ENCODE measurements around the gene NAXE. TPM values are rescaled to one million over a fixed set of nuclear protein-coding genes. Genes with fewer than 3 reads are reported as not detected.
"Not testable (repeated sequence)": the region's sequence is repeated elsewhere in the genome, so short reads cannot be mapped to it uniquely, and the experiment has no call there.

NAXE gene
- total RNA-seq, 2 experiments from 2014 or later: 62.7 to 66.6 TPM

GRCh38 chr1:156574039-156574633 is 17.4 kb upstream of the NAXE start:
- ATAC-seq (no peak), DNase-seq (no peak)
- Mint-ChIP-seq H3K9me3 (ENCODE audit: low read depth) (no peaks in the 10 kb centered on the region), H3K4me3 (no peak overlapping the region), H3K36me3 (peaks cover 8% of the 10 kb centered on the region), H3K27me3 (peaks cover 28% of the 10 kb centered on the region), H3K27ac (no peak overlapping the region), H3K4me1 (peaks cover 26% of the 10 kb centered on the region)
- CTCF ChIA-PET: interaction anchor here (0.6 to 4.0 kb wide), 4 partner anchors 9 to 871 kb away, joined by 3 to 18 read pairs (median 4); no protein-coding TSS in a partner anchor

- DNase-seq: no peak
- no peaks in the 10 kb centered on the region for H3K9me3 Mint-ChIP-seq (ENCODE audit: low read depth)
- no peak overlapping the region for H3K27ac Mint-ChIP-seq
- no peak overlapping the region for H3K4me3 Mint-ChIP-seq
- CTCF ChIA-PET: interaction anchor here (0.9 to 2.0 kb wide), 2 partner anchors 23 to 50 kb away, joined by 3 to 7 read pairs; no protein-coding TSS in a partner anchor
- H3K4me1 Mint-ChIP-seq: peaks cover 20% of the 10 kb centered on the region
- H3K36me3 Mint-ChIP-seq: no peaks in the 10 kb centered on the region
- peaks cover 22% of the 10 kb centered on the region for H3K27me3 Mint-ChIP-seq
- ATAC-seq: no peak
These were observed 14.0 kb upstream of the NAXE start for GRCh38 chr1:156577550-156577949.

- no peaks in the 10 kb centered on the region for H3K36me3 Mint-ChIP-seq
These were observed 13.5 kb upstream of the NAXE start for GRCh38 chr1:156578055-156578454.

GRCh38 chr1:156579472-156579871 is 12.1 kb upstream of the NAXE start, which contains the start of gene TTC24:
TTC24 (plus strand) TSS chr1:156579723; CDS start chr1:156581365, 1,642 bp downstream.
- no peak for DNase-seq
- no peak within 1 kb of the TSS for H3K4me3 Mint-ChIP-seq
- peaks cover 25% of the 10 kb centered on the region for H3K4me1 Mint-ChIP-seq
- no peak for ATAC-seq
- H3K36me3 Mint-ChIP-seq: no peaks in the 10 kb centered on the region
- CTCF ChIA-PET: interaction anchor here (0.8 to 2.0 kb wide), 4 partner anchors 21 to 99 kb away, joined by 3 to 7 read pairs (median 5); no protein-coding TSS in a partner anchor
- no peak within 1 kb of the TSS for H3K27ac Mint-ChIP-seq
- no peaks in the 10 kb centered on the region for H3K9me3 Mint-ChIP-seq (ENCODE audit: low read depth)
- peaks cover 7% of the 10 kb centered on the region for H3K27me3 Mint-ChIP-seq

More at GRCh38 chr1:156578055-156578454, 13.5 kb upstream of the NAXE start:
- Mint-ChIP-seq H3K27ac (no peak overlapping the region), H3K4me1 (peaks cover 17% of the 10 kb centered on the region), H3K9me3 (ENCODE audit: low read depth) (no peaks in the 10 kb centered on the region), H3K4me3 (no peak overlapping the region), H3K27me3 (peaks cover 18% of the 10 kb centered on the region)
- ATAC-seq: no peak
- no peak for DNase-seq
- CTCF ChIA-PET: interaction anchor here (2.0 kb wide), 1 partner anchor 22 kb away, joined by 7 read pairs; no protein-coding TSS in a partner anchor

- Mint-ChIP-seq H3K4me3 (peak overlapping the region; percentile 82), H3K27ac (peak overlapping the region; percentile 94), H3K9me3 (ENCODE audit: low read depth) (no peaks in the 10 kb centered on the region), H3K4me1 (peaks cover 22% of the 10 kb centered on the region), H3K27me3 (no peaks in the 10 kb centered on the region), H3K36me3 (no peaks in the 10 kb centered on the region)
- DNase-seq (peak; percentile 71), ATAC-seq (peak; percentile 71)
- CTCF ChIA-PET: interaction anchor here (1.0 to 3.5 kb wide), 26 partner anchors 8 to 196 kb away, joined by 3 to 38 read pairs (median 6); partner anchors contain the start of genes GPATCH4, IQGAP3, MEF2D and NAXE
These were observed 9.8 kb upstream of the NAXE start for GRCh38 chr1:156581661-156582387.

- peaks cover 22% of the 10 kb centered on the region for H3K4me1 Mint-ChIP-seq
These were observed 9.1 kb upstream of the NAXE start for GRCh38 chr1:156582388-156583017.

GRCh38 chr1:156583821-156584622 is 7.6 kb upstream of the NAXE start:
- DNase-seq (peak; percentile 86), ATAC-seq (peak; percentile 35)
- no peaks in the 10 kb centered on the region for H3K36me3 Mint-ChIP-seq
- peak overlapping the region; percentile 82 for H3K4me3 Mint-ChIP-seq
- no peak overlapping the region for H3K27ac Mint-ChIP-seq
- CTCF ChIA-PET: interaction anchor here (1.0 to 3.6 kb wide), 7 partner anchors 9 to 103 kb away, joined by 3 to 30 read pairs (median 9); partner anchors contain the start of gene GPATCH4
- no peaks in the 10 kb centered on the region for H3K27me3 Mint-ChIP-seq
- peaks cover 22% of the 10 kb centered on the region for H3K4me1 Mint-ChIP-seq
- no peaks in the 10 kb centered on the region for H3K9me3 Mint-ChIP-seq (ENCODE audit: low read depth)

More at GRCh38 chr1:156582388-156583017, 9.1 kb upstream of the NAXE start:
- Mint-ChIP-seq H3K27me3 (no peaks in the 10 kb centered on the region), H3K36me3 (no peaks in the 10 kb centered on the region), H3K27ac (peak overlapping the region; percentile 94), H3K4me3 (peak overlapping the region; percentile 82), H3K9me3 (ENCODE audit: low read depth) (no peaks in the 10 kb centered on the region)
- DNase-seq (peak; percentile 66), ATAC-seq (peak; percentile 66)
- CTCF ChIA-PET: interaction anchor here (1.0 to 3.5 kb wide), 23 partner anchors 9 to 197 kb away, joined by 3 to 38 read pairs (median 6); partner anchors contain the start of genes GPATCH4, IQGAP3, MEF2D and NAXE

- Mint-ChIP-seq H3K27ac (no peak overlapping the region), H3K27me3 (no peaks in the 10 kb centered on the region), H3K36me3 (no peaks in the 10 kb centered on the region), H3K4me3 (no peak overlapping the region), H3K9me3 (ENCODE audit: low read depth) (no peaks in the 10 kb centered on the region), H3K4me1 (peaks cover 22% of the 10 kb centered on the region)
- no peak for ATAC-seq
- DNase-seq: no peak
- CTCF ChIA-PET: interaction anchor here (0.9 to 3.6 kb wide), 7 partner anchors 9 to 104 kb away, joined by 3 to 23 read pairs (median 3); partner anchors contain the start of gene GPATCH4
These were observed 6.8 kb upstream of the NAXE start for GRCh38 chr1:156584813-156585212.

- Mint-ChIP-seq H3K36me3 (no peaks in the 10 kb centered on the region), H3K27me3 (no peaks in the 10 kb centered on the region), H3K4me3 (no peak overlapping the region), H3K9me3 (ENCODE audit: low read depth) (no peaks in the 10 kb centered on the region), H3K27ac (no peak overlapping the region), H3K4me1 (peaks cover 27% of the 10 kb centered on the region)
- ATAC-seq (no peak), DNase-seq (no peak)
- CTCF ChIA-PET: interaction anchor here (0.9 to 3.6 kb wide), 8 partner anchors 15 to 132 kb away, joined by 3 to 23 read pairs (median 4); partner anchors contain the start of genes GPATCH4 and HAPLN2
These were observed 5.3 kb upstream of the NAXE start for GRCh38 chr1:156586323-156586722.

GRCh38 chr1:156586892-156587477 is 4.6 kb upstream of the NAXE start:
- H3K27ac Mint-ChIP-seq: no peak overlapping the region
- no peaks in the 10 kb centered on the region for H3K36me3 Mint-ChIP-seq
- H3K4me1 Mint-ChIP-seq: peaks cover 26% of the 10 kb centered on the region
- no peak overlapping the region for H3K4me3 Mint-ChIP-seq
- DNase-seq (no peak), ATAC-seq (no peak)
- CTCF ChIA-PET: interaction anchor here (0.9 to 3.6 kb wide), 5 partner anchors 14 to 106 kb away, joined by 3 to 23 read pairs (median 13); partner anchors contain the start of gene GPATCH4
- no peaks in the 10 kb centered on the region for H3K27me3 Mint-ChIP-seq
- H3K9me3 Mint-ChIP-seq (ENCODE audit: low read depth): no peaks in the 10 kb centered on the region

GRCh38 chr1:156587927-156588326 is 3.6 kb upstream of the NAXE start:
- H3K27me3 Mint-ChIP-seq; ATAC-seq; H3K4me3 Mint-ChIP-seq; DNase-seq; H3K9me3 Mint-ChIP-seq (ENCODE audit: low read depth); H3K27ac Mint-ChIP-seq; H3K36me3 Mint-ChIP-seq: not testable (repeated sequence)
- peaks cover 26% of the 10 kb centered on the region for H3K4me1 Mint-ChIP-seq
- CTCF ChIA-PET: interaction anchor here (0.7 to 3.1 kb wide), 3 partner anchors 12 to 202 kb away, joined by 3 to 15 read pairs (median 5); no protein-coding TSS in a partner anchor

GRCh38 chr1:156589546-156589945 is 2.0 kb upstream of the NAXE start:
- Mint-ChIP-seq H3K4me1 (peaks cover 21% of the 10 kb centered on the region), H3K9me3 (ENCODE audit: low read depth) (no peaks in the 10 kb centered on the region), H3K36me3 (peaks cover 5% of the 10 kb centered on the region), H3K4me3 (no peak overlapping the region), H3K27me3 (no peaks in the 10 kb centered on the region), H3K27ac (no peak overlapping the region)
- CTCF ChIA-PET: interaction anchor here (0.7 to 3.1 kb wide), 6 partner anchors 13 to 132 kb away, joined by 3 to 17 read pairs (median 4); no protein-coding TSS in a partner anchor
- ATAC-seq: no peak
- DNase-seq: no peak
